GM15510 (cell line): ENCODE data around the gene ADAMTS20.

Source experiments
- POLR2A ChIP-seq: IDR thresholded peaks from 3 replicates; pipeline ENCODE4 v1.6.1; 2011; ENCODE audit warnings: borderline replicate concordance; ENCODE audit not compliant: insufficient read length; ENCODE audit errors: extremely low read depth

ADAMTS20 gene

DNA sequence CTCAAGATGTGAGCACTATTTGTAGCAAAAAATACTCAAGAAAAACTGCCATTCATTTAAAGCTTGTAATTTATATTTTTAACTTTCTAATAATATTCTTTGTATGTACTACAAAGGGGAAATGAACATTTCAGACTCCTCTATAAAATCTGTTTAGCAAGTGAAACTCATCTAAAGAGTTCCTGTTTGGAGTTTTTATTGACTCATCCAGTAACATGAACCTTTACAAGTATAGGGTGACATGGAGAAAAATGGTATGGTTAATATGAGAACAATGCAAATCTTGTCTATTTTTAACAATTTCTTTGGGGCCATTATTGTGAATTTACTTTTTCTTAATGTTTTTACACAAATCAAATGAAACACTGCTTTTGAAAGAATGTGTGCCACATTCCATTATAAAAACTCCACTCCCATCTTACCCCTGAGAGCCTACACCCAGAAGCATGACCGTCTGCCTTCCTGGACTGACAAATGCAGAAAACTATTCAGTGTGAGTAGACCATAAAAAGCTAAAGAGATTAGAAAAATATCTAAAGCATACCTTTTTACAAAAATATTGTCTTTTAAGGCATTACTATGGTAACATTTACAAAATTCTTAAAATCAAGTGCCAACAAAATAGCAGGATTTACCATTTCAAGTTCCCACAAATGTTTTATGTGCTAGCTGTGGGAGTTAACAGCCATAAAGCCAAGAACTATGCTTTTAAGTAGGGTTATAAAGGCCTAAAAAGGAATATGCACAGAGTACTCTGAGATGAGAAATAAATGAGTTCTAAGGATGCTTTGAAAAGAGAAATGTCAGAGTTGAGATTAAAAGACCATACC, 144.0 kb downstream of the ADAMTS20 start:
- no peak for TF ChIP-seq POLR2A

DNA sequence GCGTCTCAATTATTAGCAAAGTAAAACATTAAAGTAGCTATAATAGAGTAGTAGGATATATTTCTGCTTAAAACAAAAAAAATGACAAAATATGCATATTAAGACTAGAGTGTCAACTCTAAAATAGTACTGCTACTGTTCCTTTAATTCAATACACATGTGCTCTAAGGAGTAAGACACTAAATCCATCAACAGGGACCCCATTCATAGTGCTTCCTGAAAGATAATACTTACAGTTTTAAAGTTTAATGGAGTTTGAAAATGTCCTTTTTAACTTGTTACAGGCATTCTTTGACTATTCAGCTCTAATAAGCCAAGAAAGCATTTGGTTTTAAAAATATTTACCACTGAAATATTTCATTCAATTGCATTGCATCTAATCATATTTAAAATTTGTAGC, 145.2 kb downstream of the ADAMTS20 start:
- no peak for TF ChIP-seq POLR2A

DNA sequence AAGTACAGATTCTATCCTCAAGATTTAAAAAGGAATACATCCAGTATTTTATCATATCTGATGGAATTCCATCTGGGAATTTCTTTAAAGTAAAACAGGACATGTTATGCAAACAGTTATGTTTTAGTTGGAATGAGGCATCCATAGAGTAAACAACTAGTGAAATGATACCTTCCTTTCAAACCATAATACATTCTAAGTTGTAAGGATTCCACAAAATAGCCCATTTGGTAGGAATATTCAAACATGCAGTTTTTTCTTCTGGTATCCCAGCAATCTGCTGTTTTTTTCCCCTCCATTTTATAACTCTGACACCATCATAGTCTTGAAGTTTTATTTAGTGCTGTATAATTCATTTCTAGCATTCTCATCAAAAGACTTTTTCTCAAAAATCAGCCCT, 149.6 kb downstream of the ADAMTS20 start:
- TF ChIP-seq POLR2A: no peak

DNA sequence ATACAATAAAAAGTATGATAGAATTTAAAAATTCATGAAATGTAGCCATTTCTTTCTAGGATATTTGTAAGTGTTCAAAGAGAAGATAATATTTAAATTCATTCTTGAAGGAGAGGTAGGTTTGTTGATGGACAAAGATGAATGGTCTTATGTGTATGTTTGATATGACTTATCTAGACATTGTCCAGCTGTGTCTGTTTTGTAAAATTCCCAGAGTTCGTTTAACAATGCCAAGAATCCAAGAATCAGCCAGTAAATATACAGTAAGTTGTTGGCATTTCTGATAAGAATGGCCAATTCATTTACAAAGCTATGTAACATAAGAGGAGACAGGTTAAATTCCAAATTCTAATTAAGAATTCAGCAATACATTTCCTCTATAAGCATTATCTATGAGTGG, 150.9 kb downstream of the ADAMTS20 start:
- no peak for TF ChIP-seq POLR2A

DNA sequence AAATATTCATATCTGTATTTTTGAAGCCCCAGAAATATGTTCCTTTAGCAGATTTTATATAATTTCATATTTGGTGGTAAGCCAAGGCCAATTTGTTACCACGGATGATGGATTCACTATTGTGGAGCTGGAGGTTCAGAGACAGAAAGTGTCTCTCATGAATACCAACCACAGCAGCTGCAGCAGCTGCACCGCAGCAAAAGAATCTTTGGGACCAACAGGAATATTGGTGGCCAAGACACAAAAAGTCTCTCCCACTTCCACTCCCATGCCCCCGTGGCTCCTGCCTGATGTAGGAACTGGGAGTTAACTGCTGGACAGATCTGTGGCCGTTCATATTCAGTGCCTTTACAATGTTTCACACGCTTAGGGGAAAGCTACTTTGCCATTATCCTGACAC, 155.3 kb downstream of the ADAMTS20 start:
- TF ChIP-seq POLR2A: no peak

DNA sequence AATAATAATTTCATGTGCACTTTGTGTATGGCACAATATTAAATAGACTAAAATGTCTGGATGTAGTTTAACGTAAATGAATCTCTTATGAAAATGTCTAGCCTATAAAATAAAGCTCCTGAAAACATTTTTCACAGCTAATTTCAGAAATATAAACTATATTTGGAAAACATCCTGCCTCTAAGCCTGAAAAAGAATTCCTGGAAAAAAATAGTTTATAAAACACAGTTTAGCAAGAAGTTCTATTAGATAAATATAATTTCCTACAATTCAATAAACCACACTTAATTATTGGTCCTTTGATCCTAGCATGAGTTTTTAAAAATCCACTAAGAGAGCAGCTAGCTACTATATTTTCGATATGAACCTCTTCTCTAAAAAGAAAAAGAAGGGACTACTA, 159.9 kb downstream of the ADAMTS20 start:
- TF ChIP-seq POLR2A: no peak

DNA sequence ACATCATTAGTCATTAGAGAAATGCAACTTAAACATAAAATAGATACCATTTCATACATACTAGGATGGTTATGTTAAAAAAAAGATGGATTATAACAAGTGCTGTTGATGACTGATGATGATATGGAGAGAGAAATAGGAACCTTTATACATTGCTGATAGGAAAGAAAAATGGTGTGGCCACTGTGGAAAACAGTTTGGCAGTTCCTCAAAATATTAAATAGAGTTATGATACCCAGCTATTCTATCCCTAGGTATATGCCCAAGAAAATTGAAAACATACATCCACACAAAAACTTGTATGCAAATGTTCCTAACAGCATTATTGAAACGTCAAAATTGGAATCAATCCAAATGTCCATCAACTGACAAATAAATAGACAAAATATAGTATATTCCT, 170.1 kb downstream of the ADAMTS20 start:
- no peak for TF ChIP-seq POLR2A

DNA sequence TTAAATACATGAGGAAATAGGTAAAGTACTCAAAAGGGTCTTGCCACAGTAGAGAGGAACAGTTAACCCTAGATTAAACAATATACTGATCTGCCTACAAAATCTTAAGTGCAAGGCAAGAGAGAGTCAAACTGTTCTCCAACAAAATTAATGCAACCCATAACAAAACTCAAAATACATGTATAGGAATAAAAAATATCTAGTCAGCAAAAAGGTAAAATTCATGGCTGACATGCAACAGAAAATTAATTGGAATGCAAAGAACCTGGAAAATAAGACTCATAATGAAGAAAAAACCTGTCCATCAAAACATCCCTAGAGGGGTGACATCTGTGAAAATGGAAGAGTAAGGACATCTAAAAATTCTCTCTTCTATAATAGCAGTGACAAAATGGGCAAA, 173.6 kb downstream of the ADAMTS20 start:
- TF ChIP-seq POLR2A: no peak

DNA sequence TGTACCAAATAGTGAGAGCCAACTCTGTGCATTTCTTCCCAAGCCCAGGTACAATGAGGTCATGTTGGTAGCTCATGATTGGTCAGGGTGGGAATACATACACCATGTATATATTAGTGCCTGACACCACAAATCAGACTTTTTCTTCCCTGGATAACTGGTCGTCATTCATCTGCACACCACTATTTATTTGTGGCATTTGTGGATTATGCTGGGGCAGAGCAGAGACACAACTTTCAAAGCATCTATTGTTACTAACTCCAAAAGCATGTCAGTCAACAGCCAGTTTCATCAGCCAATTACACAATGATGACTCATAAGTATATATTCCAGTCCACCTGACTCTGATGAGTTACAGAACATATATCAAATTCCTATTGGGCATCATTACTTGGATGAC, 181.7 kb downstream of the ADAMTS20 start:
- TF ChIP-seq POLR2A: no peak

DNA sequence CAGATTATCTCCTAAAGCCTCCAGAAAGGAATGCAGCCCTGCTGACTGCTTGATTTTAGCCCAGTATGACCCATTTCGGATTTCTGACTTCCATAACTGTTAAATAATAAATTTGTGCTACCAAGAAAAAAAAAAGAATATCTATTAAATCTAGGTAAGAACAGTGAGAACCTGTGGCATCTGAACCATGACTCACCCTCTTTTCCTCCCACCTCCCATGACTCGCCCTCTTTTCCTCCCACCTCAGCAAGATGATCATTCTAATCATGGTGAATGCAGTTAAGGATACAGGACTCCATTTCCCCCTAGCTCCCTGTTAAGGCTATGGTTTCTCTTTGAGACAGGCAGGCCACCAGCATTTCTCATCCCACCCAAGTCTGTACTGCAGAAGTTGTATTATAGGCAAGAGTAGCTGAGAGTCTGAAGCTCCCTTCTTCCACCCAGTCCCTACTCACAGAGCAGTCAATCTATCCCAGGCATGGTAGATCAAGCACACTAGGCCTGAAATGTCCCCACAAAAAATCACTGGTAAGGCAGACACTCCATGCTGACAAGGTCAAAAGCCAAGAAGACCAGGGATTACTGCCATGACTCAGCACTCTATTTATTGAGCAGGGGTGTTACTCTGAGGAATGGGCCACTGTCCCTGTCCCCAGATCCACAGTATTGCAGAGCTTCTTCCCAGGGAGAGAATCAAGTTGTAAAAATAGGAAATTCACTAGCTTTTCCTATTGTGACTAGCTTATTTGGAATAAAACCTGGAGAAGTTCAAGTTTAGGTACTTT, 188.9 kb downstream of the ADAMTS20 start:
- TF ChIP-seq POLR2A: no peak

DNA sequence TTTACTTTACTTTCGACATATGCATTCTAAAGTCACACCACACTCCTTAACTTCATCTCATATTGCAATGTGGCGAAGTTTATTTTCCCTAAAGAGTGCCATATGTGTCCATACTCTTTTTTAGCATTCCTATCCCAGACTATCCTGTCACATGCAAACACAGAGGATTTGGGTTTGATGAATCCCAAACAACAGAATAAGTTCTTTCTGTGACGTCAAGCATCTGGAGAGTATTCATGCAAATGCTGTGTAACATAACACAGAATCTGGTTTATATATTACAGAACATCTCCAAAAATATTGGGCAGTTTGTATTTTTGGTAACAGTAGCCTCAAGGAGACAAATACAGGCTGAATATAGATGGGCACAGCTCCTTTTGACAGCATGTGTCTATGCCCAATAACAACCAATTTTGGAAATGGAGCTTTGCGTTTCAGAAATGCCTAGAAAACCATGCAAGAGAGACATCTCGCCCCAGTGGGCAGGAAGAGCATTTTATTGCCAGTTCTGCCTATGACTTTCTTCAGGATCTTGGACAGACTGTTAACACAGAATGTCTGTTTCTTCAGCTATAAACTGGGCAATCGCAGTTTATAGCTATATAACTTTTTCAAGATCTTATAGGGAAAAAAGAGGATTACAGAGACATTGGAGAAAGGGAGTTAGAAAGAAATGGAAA, 190.8 kb downstream of the ADAMTS20 start:
- TF ChIP-seq POLR2A: no peak

DNA sequence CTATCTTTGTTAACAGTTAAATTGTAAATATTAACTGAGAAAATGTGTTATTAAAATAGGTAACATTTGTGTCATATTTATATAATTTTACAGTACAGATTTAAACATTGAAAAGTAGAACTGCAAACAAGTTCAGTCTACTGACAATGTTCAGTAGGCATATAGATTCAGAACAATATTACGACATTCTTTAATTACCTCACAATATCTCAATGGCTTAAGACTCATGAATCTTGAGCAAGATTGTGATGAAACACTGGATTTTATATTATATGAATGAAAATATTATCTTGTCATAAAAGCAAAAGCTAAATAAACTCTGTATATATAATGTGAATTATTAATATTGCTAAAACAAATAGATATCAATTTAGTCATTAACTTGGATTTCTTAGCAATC, 194.9 kb downstream of the ADAMTS20 start:
- no peak for TF ChIP-seq POLR2A

DNA sequence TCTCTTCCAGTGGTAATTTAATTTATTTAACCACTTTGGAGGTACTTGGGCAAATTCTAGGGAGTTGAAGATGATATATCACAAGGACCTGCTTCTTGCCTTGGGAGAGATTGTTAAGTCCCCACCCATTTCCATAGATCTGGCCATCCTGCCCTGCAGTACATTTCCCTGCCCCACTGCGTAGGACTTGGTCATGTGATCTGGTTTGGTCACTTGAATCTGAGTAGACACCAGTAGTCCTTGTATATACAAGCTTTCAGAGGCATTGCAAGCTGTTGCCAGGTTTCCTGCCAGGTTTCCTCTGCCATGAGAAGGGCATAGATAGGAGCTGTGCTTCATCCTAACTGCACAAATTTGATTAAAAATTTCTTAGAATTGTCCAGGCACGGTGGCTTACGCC, 200.0 kb downstream of the ADAMTS20 start:
- no peak for TF ChIP-seq POLR2A

DNA sequence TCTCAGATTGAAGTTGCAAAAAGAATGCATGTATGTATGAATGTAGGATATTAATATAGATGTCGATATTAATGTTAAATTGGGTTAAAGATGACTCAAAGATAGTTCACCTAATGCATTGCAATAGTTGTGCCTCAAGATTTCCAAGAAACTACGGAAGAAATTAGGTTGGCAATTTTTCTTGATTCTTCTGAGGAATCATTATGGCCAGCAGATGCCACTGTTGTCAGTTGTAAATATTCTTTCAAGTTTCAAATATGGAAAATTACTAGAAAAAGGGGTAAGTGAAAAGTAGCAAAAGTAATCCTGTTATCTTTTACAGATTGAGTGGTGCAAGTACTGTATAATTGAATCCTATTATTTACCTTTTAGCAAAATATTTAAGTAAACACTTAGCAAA, 202.1 kb downstream of the ADAMTS20 start:
- TF ChIP-seq POLR2A: no peak

DNA sequence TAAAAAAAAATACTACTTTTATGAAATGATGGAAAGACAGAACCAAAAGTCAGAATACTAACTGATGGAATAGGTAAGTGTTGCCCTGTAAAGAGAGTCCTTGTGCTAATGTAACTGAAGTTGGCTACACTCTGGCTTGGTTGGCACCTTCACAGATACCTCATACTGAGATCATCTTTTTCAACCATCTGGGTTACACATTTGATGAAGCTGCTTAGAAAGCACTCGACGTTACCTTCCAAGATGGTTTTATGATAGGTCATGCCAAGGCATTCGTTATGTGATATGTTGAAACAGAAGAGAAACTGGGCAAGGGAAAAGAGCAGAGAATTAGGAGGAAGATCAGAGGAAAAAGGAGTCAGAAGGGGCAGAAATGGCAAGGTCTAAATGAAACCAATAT, 203.8 kb downstream of the ADAMTS20 start:
- no peak for TF ChIP-seq POLR2A
